Right ventricle myocardium superior (tissue), 1 donor: Measurements from ENCODE around the gene UBALD1. TPM values are rescaled to one million over a fixed set of nuclear protein-coding genes. Genes with fewer than 3 reads are reported as not detected.

Experiments used
- ATAC-seq: fragments of 200-7000 bp; cut with Tn5 transposase; one replicate; pipeline ENCODE4 v1.9.1; 2020; ENCODE audit warnings: mild to moderate bottlenecking; ENCODE audit not compliant: poor library complexity
- DNase-seq: peaks from one replicate; pipeline ENCODE4 v3.0.0-alpha.2; 2020
- intact Hi-C: fragments of 100-400 bp; cut with DNase I; formaldehyde crosslinking; loops from one replicate; pipeline ENCODE4 v1.11.2; 2022
- total RNA-seq: library from RNA; stranded (reverse); fragmentation: NEBNext Ultra II Directional; extraction: Animal tissue kit (Norgen Biotek cat#: 25700); gene quantifications from one replicate; pipeline ENCODE4 v1.2.1, GENCODE V29; 2021
- donor health status: DM: no; HTN: yes; CAD: no; lungs with severe emphysema.

The UBALD1 gene
- total RNA-seq, 1 donor from 2014 or later, result 27.5 TPM

DNA sequence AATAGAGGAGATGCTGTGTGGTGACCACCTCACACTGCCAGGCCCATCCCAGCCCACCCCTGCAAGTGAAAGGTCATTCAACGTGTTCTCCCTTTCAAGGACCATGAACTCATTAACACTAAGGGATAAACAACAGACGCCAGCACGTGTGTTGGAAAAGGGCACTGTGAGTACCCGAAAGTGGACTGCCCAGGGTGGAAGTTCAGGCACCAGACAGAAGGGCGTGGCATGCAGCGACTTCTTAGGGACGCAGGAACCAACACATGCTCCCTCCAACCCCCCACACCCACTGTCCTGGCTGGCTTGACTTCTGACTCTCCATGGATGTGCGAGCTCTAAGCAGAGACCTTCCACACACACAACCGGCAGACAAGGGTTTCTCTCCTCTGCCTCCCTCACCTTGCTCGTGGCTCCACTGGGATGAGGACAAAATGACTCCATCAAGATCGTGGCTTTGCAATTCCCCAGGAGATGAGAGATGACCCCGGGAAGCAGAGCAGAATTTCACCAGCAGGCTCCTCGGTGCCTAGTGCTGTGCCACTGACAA, 11.0 kb downstream of the UBALD1 start:
- intact Hi-C loops, result no loop called here
- no peak for ATAC-seq
- no peak for DNase-seq

DNA sequence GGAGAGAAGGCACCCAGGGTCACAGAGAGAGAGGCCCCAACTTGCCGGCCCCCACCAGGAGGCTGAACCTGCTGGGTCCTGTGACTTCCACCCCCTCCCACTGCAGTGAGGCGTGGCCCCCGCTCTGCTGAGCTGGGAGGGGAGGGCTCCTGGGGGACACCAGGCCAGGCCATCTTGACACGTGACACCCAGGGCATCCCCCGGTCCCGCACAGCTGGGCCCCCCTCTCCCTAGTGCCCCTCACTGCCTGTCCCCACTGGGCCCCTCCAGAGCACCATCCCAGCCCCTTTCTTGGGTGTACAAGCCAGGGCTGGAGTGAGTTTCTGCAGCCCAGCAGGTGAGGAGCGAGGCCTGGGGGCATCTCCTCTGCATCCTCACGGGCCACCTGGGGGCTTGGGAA, 12.4 kb downstream of the UBALD1 start:
- intact Hi-C loops, result no loop called here
- ATAC-seq, result no peak
- no peak for DNase-seq

DNA sequence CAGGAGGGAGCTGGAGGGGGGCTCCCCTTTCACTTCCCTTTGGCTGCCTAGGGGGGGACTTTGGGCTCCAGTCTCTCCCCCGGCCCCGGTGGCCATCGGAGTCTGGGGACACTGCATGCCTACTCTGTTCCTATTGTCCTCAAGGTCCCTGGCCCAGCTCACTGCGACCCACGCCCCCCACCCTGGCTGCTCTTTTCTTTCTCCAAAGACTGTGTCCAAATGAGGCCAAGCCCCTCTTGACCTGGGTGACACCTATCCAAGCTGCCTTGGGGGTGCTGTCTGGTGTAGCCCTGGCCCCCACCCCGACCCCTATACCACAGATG, 12.9 kb downstream of the UBALD1 start:
- intact Hi-C loops, result no loop called here

DNA sequence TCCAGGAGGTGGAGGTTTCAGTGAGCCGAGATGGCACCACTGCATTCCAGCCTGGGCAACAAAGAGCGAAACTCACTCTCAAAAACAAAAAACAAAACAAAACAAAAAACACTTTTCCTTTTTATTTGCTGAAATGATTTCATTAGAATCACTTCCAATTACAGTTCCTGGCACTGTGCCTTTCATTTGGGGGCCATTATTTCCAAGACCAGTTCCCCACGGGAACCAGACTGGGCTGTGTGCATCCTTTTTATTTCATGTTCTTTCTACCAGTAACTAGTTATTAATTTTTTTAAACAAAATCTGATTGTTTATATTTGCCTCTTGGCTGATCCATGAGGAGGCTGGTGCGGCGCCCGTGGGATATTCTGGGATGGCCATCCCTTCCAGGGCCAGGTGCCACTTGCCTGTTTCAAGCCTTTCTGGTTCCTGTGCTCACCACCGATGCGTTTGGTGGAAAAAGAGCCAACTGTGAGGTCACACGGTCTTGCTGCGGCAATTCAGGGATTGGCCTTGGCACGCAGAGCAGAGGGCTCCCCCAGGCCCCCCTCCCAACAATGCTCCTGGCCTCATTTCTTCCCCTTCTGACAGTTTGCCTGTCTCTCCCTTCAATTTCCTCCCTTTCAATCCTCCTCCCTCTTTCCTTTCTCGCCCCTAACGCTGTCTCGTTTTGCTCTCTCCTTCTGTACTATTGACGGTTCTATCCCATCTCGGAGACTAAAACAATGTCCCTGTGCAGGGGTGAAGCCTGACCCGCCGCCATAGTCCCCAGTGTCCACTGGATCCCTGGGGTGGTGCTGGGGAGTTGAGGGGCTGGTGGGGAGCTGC, 13.4 kb downstream of the UBALD1 start:
- no peak for DNase-seq
- intact Hi-C loops, result no loop called here
- ATAC-seq, result peak; percentile 42

More for the DNA sequence above, 12.9 kb downstream of the UBALD1 start:
- DNase-seq (no peak), ATAC-seq (no peak)

DNA sequence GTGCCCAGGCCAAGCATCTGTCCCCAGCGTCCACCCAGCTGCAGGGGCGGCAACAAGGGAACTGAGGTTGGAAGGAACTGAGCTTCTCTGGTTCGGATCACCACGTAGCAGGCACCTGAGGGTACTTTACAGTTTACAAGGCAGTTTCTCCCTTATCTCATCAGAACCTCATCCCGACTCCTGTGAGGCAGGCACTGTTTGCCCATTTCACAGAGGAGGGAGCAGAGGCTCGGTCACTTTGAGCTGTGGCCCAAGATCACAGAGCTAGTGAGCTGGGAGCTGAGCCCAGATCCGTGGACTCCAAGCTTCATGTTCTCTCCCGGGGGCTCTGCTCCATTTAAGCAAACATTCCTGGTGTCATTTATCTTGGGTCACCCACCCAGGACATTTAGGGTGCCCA, 15.1 kb downstream of the UBALD1 start:
- intact Hi-C loops, result no loop called here
- no peak for DNase-seq
- ATAC-seq, result no peak

DNA sequence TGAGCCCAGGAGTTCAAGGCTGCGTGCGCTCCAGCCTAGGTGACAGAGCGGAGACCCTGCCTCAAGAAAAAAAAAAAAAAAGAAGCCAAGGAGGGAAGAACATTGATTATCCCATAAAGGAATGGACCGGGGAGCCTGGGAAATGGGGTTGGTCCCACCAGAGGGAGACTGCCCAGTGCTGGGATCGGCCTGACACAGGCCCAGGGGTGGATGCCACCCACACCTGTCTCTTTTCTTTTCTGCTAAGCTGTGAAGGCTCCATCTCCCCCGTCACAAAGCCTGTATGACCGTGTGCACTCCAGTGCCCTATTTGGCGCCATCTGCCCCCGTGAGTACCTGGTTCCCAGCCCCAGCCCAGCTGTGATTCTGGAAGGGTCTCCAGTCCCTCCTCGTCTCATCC, 15.7 kb downstream of the UBALD1 start:
- ATAC-seq, result no peak
- intact Hi-C loops, result no loop called here
- DNase-seq, result no peak

DNA sequence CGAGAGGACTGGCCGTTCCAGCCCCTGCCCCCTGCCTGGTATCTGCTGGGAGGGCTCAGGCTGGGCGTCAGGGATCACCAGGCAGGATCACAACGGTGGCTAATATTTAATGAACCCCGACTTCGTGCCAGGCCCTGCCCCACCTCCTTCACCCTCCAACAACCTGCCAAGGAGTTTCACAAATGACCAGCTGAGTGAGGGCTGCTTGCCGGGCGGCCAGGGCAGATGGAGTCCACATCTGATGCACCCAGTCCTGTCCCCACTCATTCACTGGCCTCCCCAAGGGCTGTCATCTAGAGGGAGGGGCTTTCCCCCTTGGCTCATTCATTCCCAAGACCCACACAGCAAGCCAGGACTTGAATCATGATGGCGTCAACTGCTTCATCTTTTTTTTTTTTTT, 17.5 kb downstream of the UBALD1 start:
- ATAC-seq (no peak), DNase-seq (no peak)
- intact Hi-C loops, result no loop called here

DNA sequence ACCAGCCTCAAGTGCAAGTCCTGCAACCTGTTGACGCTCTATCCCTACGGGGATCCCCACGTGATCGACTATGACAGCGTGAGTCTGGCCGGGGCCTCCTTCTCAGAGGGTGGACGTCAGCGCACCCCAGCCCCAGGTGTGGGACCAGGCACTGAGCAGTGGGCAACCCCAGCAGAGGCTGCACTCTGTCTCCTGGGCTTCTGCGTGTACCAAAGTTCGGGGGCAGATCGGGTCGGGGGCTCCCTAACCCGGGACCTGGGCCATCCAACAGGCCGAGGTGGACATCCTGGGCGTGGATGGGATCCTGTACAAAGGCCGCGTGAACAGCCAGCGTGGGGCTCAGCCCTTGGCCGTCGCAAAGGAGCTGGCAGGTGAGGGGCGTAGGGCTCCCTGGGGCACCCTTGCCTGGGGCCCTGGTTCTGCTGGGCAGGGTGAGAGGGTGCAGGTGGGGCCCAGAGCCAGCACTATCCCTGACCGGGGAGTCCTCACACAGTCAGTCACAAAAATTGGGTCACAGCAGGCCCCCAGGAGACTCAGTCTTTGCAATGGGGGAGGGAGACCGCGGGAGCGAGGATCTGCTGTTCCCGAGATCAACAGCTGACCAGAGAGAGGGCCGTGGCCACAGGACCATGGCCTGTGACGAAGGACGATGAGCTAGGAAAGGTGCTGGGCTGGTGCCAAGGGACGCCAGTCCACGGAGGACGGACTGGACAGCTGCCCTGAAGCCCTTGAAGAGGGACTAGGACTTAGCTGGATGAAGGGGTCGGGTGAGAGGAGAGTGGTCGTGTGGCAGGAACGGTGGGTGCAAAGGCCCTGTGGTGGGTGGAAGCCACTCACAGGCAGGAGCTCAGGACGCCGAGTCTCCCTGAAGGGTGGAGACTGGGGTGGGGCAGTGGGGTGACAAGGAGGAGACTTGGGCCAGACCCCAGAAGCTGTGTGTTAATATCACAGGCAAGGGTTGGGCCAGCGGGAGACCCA, 20.0 kb downstream of the UBALD1 start:
- DNase-seq, result no peak
- no peak for ATAC-seq
- intact Hi-C loops, result no loop called here

DNA sequence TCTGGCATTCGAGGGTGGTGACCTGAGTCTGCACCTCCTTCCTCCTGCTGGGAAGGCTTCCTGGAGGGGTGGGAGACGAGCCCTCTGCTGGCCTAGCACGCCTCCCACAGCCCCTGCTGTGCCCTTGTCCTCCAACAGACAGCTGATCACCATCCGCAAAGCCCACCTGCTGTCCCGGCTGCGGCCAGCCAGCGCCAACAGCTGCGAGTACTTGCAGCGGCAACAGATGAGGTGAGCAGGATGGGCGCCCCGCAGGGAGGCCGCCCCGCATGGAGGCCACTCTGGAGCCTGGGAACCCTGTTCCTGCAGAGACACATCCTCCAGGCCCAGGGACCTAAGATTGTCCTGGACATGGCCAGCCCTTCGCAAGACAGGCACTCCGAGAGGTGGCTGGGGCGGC, 21.6 kb downstream of the UBALD1 start:
- ATAC-seq, result no peak
- intact Hi-C loops, result no loop called here
- no peak for DNase-seq

DNA sequence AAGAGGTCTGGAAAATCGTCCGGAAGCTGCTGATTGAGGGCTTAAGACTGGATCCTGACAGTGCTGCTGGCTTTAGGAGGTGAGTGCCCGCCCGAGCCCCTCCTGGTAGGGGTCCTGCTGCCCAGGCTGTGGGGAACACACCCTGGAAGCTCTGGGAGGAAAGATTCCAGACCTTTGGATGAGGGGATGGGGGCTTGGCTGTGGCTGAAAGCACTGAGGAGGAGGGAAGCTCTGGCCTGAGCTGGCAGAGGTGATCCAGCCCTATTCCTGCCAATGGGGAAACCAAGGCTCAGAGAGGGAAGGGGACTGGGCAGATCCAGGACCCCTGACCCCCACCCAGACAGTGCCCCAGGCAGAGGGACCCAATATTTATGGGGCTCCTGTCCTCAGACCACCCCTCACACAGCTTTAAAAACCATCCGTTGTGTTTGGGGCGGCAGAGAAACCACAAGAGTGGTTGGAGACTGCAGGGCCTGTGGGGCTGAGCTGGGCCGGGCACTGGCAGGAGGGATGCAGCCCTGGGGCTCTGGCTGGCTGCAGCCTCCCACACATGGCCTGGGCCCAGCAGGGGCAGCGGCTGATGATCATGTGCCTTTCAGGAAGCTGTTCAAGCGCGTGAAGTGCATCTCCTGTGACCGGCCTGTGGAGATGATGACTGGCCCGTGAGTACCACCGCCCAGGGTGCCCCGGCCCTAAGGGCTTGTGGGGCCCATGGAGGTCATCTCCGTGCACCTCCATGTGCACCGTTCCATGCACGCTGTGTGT, 22.8 kb downstream of the UBALD1 start:
- no peak for ATAC-seq
- DNase-seq, result no peak
- intact Hi-C loops, result no loop called here

DNA sequence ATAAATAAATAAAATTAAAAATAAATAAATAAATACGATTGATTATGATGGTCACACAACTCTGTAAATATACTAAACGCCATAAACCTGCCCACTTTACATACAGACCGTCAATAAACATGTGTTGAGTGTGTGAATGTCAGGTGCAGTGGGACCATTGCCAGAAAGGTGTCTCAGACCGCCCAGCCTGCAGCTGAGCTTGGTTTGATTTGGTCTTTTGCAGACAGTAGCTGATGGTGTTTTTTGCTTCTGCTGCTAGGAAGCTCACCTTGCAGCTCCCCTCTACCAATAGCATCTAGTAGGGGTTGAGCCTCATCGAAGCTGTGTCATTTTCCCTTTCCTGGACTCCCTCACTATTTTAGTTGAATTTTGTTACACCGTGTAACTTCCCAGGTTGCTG, 23.5 kb downstream of the UBALD1 start:
- DNase-seq (no peak), ATAC-seq (no peak)
- intact Hi-C loops, result no loop called here

DNA sequence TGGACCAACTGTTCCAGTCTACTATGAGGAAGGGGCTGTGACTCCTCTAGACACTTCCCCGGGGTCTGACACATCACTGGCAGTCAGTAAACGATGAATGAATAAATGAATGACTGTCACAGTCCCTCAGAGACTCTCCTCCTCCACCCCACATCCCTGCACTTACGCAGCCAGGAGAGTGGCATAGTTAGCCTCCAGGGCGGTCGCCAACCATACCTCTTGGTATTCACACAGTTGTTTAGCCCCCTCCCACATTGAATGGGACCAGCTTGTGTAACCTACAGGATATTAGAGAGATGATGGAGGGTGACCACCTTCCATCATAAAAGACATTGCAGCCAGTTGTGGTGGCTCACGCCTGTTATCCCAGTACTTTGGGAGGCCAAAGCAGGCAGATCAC, 25.7 kb downstream of the UBALD1 start:
- ATAC-seq (no peak), DNase-seq (no peak)
- intact Hi-C loops, result no loop called here

DNA sequence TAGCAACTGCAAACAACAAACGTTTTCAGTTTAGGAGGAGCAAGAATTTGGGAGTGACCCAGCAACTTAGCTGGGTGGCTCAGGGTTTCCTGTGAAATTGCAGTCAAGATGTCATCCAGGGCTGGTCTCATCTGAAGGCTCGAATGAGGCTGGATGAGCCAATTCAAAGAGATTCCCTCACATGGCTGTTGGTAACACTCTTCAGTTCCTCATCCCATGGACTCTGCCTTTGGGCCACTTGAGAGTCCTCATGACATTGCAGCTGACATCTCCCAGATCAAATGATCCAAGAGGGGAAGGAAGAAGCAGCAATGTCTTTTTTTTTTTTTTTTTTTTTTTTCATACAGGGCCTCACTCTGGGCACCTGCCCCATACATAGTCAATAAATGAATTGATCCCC, 26.3 kb downstream of the UBALD1 start:
- no peak for DNase-seq
- ATAC-seq, result no peak
- intact Hi-C loops, result no loop called here

DNA sequence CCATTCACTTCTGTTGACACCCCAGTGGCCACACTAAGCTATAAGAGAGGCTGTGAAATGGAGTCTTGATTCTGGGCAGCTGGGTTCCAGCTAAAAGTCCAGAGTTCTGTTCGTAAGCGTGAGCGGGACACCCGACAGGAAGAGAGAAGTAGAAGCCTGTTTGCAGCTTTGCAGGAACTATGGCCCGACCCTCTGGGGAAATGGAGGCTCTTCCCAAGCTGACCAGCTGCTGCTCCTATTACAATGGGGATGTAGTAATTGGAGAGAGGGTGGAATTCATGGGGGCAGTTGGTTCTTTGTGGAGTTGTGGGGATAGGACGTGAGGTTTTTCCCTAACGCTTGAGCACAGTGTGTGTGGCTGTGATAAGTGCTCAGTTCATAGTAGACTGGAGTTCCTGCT, 28.4 kb downstream of the UBALD1 start:
- ATAC-seq (no peak), DNase-seq (no peak)
- intact Hi-C loops, result no loop called here

DNA sequence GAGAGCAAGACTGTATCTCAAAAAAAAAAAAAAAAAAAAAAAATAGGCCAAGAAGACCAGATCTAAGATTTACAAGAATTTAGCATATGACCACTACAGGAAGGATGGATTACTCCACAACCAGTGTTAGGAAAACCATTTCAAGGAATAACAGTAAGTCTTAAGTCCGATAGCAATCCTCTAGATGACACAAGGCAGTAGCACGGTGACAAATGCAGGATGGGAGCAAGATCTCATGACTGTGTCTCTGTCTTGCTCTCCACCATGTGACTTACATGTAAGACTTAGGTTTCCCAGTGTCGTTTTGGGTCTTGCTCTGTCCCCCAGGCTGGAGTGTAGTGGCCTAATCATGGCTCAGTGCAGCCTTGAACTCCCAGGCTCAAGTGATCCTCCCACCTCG, 30.8 kb downstream of the UBALD1 start:
- no peak for ATAC-seq
- DNase-seq, result no peak
- intact Hi-C loops, result no loop called here

DNA sequence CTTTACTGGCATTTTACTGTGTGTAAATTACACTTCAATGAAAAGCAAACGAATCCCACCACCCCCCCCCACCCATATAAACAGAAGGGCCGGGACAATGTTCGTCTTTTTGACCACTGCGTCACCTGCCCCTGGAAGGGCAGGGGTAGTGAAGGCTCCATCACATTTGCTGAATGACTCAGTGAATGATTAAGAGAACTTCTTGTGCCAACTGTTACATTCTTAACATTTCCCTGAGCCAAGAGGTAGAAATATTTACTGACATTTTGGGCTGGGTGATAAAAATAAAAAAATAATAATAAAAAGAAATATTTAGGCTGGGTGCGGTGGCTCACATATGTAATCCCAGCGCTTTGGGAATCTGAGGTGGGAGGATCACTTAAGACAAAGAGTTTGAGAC, 34.4 kb downstream of the UBALD1 start:
- intact Hi-C loops, result no loop called here
- ATAC-seq, result no peak
- DNase-seq, result no peak

DNA sequence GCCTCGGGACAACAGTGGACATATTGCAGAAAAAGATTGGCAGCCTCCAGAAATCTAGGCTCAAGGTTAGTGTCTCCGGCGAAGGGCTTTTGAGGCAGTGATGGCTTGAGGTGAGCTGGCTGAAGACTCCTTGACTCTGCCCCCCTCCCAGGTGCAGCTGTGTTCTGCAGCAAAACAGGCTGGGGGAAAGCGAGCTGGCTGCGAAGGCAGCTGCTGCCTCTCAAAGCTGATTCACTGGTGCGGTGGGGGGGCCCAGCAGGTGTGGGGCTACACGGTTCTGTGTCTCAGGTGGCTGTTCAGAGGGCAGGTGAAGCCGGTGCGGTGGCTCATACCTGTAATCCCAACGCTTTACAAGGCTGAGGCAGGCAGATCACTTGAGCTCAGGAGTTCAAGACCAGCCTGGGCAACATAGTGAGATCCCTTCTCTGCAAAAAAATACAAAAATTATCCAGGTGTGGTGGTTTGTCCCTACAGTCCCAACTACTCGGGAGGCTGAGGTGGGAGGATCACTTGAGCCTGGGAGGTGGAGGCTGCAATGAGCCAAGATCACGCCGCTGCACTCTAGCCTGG, 35.6 kb downstream of the UBALD1 start:
- no peak for DNase-seq

DNA sequence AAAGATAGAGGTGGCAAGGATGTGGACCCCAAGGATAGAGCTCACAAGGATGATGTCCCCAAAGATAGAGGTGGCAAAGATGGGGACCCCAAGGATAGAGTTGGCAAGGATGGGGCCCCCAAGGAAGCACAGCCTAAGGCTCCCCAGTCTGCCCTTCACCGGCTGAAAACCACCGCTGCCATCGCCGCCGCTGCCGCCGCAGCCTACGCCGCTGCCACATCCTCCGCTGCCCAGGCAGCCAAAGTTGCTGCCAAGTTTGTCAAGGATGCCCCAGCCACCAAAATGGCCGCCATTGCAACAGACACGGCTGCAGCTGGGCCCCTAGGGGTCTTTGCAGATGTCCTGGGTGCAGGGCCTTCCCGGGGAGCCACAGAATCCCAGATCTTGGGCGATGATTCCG, 38.7 kb downstream of the UBALD1 start:
- DNase-seq (no peak), ATAC-seq (no peak)
- intact Hi-C loops, result no loop called here

More for the DNA sequence above, 35.6 kb downstream of the UBALD1 start:
- intact Hi-C loops, result no loop called here
- no peak for ATAC-seq
